ENCODE data around the gene F10. TPM values are rescaled to one million over a fixed set of nuclear protein-coding genes. Genes with fewer than 3 reads are reported as not detected.

Gene F10
- total and polyA plus RNA-seq, 9 of the 15 experiments (the other 6 are each of a cell fraction or from before 2014, with no cell fraction given), result 0.04 to 0.09 (median 0.07) TPM; not detected in 5

GRCh38 chr13:113073942-113074341 is 48.7 kb upstream of the F10 start:
- Histone ChIP-seq H3K4me1 (replicated peaks in 1 of 2; ENCODE audit: control insufficient read depth in 2 of 2, insufficient read depth in 2 of 2, low read length in 2 of 2) (peaks cover 0 to 23% of the 10 kb centered on the region in 2 experiments; a peak in 1 of 5 replicates), H3K27ac (ENCODE audit: extremely low read depth, low read depth, low read length) (no peak overlapping the region), H3K9ac (ENCODE audit: insufficient read depth in 1 of 2, low read depth in 2 of 2, low read length in 2 of 2) (no peak overlapping the region), H3K4me2 (ENCODE audit: insufficient read depth, low read length) (no peak overlapping the region), H2AFZ (ENCODE audit: low read depth, low read length) (no peak overlapping the region), H3K79me2 (ENCODE audit: control insufficient read depth, insufficient read depth, low read length) (no peaks in the 10 kb centered on the region), H3K9me3 (replicated peaks; ENCODE audit: control insufficient read depth, insufficient read depth, low read depth, low read length) (no peaks in the 10 kb centered on the region), H3K9me1 (ENCODE audit: control insufficient read depth, insufficient read depth, low read length) (no peaks in the 10 kb centered on the region), H3K36me3 (ENCODE audit: control insufficient read depth, insufficient read depth, low read length) (no peaks in the 10 kb centered on the region), H4K20me1 (replicated peaks; ENCODE audit: control insufficient read depth, insufficient read depth, low read length) (no peaks in the 10 kb centered on the region), H3K27me3 (ENCODE audit: control insufficient read depth in 2 of 2, insufficient read depth in 2 of 2, low read length in 2 of 2) (peaks cover 5 to 56% of the 10 kb centered on the region in 2 experiments), H3K4me3 (no peak overlapping the region)
- in situ Hi-C loops (cut with MboI) (no loop called here), intact Hi-C loops (cut with micrococcal nuclease) (no loop called here)
- WGBS (ENCODE audit: insufficient coverage, low coverage, missing lambda C conversion rate), result 1% methylated on average over 11 of the region's 11 CpGs
- ChIA-PET CTCF (ENCODE audit: low intra/inter-chr PET ratio) (no interaction called here), POLR2A (no interaction called here)
- DNase-seq (ENCODE audit: extremely low read depth in 1 of 4, low spot score in 3 of 4), result no peak
- ATAC-seq, result no peak
- FAIRE-seq, result no peak
- BruUV-seq (replicated peaks), result no TSS peak
- no peak for TF ChIP-seq NELFE (IDR thresholded peaks at IDR 0.05; ENCODE audit: insufficient read depth, insufficient read length)
- TF ChIP-seq, protein P1, sequence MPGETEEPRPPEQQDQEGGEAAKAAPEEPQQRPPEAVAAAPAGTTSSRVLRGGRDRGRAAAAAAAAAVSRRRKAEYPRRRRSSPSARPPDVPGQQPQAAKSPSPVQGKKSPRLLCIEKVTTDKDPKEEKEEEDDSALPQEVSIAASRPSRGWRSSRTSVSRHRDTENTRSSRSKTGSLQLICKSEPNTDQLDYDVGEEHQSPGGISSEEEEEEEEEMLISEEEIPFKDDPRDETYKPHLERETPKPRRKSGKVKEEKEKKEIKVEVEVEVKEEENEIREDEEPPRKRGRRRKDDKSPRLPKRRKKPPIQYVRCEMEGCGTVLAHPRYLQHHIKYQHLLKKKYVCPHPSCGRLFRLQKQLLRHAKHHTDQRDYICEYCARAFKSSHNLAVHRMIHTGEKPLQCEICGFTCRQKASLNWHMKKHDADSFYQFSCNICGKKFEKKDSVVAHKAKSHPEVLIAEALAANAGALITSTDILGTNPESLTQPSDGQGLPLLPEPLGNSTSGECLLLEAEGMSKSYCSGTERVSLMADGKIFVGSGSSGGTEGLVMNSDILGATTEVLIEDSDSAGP (CRISPR knock-in tag; IDR thresholded peaks at IDR 0.05), result no peak
- TF ChIP-seq HNRNPK (IDR thresholded peaks at IDR 0.05; ENCODE audit: low read depth, low read length, poor library complexity, severe bottlenecking), result no peak
- no peak for TF ChIP-seq ATF2 (CRISPR knock-in tag; IDR thresholded peaks at IDR 0.05)
- TF ChIP-seq RFX1 (IDR thresholded peaks at IDR 0.05), result no peak
- TF ChIP-seq ZNF561 (CRISPR knock-in tag; conservative IDR thresholded peaks at IDR 0.05), result no peak
- TF ChIP-seq, protein P2, sequence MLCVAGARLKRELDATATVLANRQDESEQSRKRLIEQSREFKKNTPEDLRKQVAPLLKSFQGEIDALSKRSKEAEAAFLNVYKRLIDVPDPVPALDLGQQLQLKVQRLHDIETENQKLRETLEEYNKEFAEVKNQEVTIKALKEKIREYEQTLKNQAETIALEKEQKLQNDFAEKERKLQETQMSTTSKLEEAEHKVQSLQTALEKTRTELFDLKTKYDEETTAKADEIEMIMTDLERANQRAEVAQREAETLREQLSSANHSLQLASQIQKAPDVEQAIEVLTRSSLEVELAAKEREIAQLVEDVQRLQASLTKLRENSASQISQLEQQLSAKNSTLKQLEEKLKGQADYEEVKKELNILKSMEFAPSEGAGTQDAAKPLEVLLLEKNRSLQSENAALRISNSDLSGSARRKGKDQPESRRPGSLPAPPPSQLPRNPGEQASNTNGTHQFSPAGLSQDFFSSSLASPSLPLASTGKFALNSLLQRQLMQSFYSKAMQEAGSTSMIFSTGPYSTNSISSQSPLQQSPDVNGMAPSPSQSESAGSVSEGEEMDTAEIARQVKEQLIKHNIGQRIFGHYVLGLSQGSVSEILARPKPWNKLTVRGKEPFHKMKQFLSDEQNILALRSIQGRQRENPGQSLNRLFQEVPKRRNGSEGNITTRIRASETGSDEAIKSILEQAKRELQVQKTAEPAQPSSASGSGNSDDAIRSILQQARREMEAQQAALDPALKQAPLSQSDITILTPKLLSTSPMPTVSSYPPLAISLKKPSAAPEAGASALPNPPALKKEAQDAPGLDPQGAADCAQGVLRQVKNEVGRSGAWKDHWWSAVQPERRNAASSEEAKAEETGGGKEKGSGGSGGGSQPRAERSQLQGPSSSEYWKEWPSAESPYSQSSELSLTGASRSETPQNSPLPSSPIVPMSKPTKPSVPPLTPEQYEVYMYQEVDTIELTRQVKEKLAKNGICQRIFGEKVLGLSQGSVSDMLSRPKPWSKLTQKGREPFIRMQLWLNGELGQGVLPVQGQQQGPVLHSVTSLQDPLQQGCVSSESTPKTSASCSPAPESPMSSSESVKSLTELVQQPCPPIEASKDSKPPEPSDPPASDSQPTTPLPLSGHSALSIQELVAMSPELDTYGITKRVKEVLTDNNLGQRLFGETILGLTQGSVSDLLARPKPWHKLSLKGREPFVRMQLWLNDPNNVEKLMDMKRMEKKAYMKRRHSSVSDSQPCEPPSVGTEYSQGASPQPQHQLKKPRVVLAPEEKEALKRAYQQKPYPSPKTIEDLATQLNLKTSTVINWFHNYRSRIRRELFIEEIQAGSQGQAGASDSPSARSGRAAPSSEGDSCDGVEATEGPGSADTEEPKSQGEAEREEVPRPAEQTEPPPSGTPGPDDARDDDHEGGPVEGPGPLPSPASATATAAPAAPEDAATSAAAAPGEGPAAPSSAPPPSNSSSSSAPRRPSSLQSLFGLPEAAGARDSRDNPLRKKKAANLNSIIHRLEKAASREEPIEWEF (CRISPR knock-in tag; IDR thresholded peaks at IDR 0.05), result no peak
- no peak for TF ChIP-seq LEF1 (IDR thresholded peaks at IDR 0.05)

Measured in K562 (cell line).